ENCODE results near the gene ZNHIT6.

The ZNHIT6 gene

GRCh38 chr1:85605484-85606413 is 102.5 kb downstream of the ZNHIT6 start:
- no peaks in the 10 kb centered on the region for H3K79me1 ChIP-seq (ENCODE audit: low read length)
- no peaks in the 10 kb centered on the region for H3K36me3 ChIP-seq (ENCODE audit: control insufficient read depth, insufficient read depth, low read length)
- no peak overlapping the region for H3K9ac ChIP-seq (ENCODE audit: low read length)
- no peaks in the 10 kb centered on the region for H3K79me2 ChIP-seq (ENCODE audit: control insufficient read depth, insufficient read depth, low read length)
- no peak for DNase-seq
- no peak overlapping the region for H3K27ac ChIP-seq (ENCODE audit: low read depth, low read length)
- no peak overlapping the region for H2AK5ac ChIP-seq (ENCODE audit: low read length)
- no peak overlapping the region for H2BK15ac ChIP-seq (replicated peaks; ENCODE audit: low read depth)
- H4K5ac ChIP-seq (ENCODE audit: low read length): no peak overlapping the region
- H3K18ac ChIP-seq (ENCODE audit: low read length): no peak overlapping the region
- no peak overlapping the region for H3K4ac ChIP-seq (ENCODE audit: low read depth, low read length)
- no peak overlapping the region for H3K4me2 ChIP-seq (ENCODE audit: low read length)
- WGBS (ENCODE audit: extremely low coverage, insufficient coverage, low lambda C conversion rate): no CpG with 5 or more reads among the region's 8 CpGs
- no peaks in the 10 kb centered on the region for H3K27me3 ChIP-seq (ENCODE audit: insufficient read depth, low read length, poor library complexity)
- H3K4me3 ChIP-seq (ENCODE audit: low read length): no peak overlapping the region
- no peak overlapping the region for H2BK120ac ChIP-seq (ENCODE audit: low read depth, low read length)
- H2BK5ac ChIP-seq (ENCODE audit: low read length): no peak overlapping the region
- H3K4me1 ChIP-seq (ENCODE audit: control insufficient read depth, low read depth, low read length): peaks cover 4% of the 10 kb centered on the region
- H4K8ac ChIP-seq (ENCODE audit: low read depth, low read length): no peak overlapping the region
- no peak overlapping the region for H3K56ac ChIP-seq (ENCODE audit: low read length)
- H3K23ac ChIP-seq (ENCODE audit: low read length): no peak overlapping the region

- no peak for DNase-seq
- Histone ChIP-seq H2AK5ac (ENCODE audit: low read length) (no peak overlapping the region), H3K4me2 (ENCODE audit: low read length) (no peak overlapping the region), H3K23ac (ENCODE audit: low read length) (no peak overlapping the region), H3K18ac (ENCODE audit: low read length) (no peak overlapping the region), H3K4ac (ENCODE audit: low read depth, low read length) (no peak overlapping the region), H2BK120ac (ENCODE audit: low read depth, low read length) (no peak overlapping the region), H3K36me3 (ENCODE audit: control insufficient read depth, insufficient read depth, low read length) (no peaks in the 10 kb centered on the region), H3K79me1 (ENCODE audit: low read length) (no peaks in the 10 kb centered on the region), H3K4me3 (ENCODE audit: low read length) (no peak overlapping the region), H3K56ac (ENCODE audit: low read length) (no peak overlapping the region), H3K4me1 (ENCODE audit: control insufficient read depth, low read depth, low read length) (peaks cover 4% of the 10 kb centered on the region), H3K27ac (ENCODE audit: low read depth, low read length) (no peak overlapping the region), H4K8ac (ENCODE audit: low read depth, low read length) (no peak overlapping the region), H2BK5ac (ENCODE audit: low read length) (no peak overlapping the region), H3K27me3 (ENCODE audit: insufficient read depth, low read length, poor library complexity) (no peaks in the 10 kb centered on the region), H2BK15ac (replicated peaks; ENCODE audit: low read depth) (no peak overlapping the region), H4K5ac (ENCODE audit: low read length) (no peak overlapping the region), H3K9ac (ENCODE audit: low read length) (no peak overlapping the region), H3K79me2 (ENCODE audit: control insufficient read depth, insufficient read depth, low read length) (no peaks in the 10 kb centered on the region)
- WGBS (ENCODE audit: extremely low coverage, insufficient coverage, low lambda C conversion rate): no CpG with 5 or more reads among the region's 3 CpGs
These were observed 103.8 kb downstream of the ZNHIT6 start for GRCh38 chr1:85604298-85604997.

- no peak overlapping the region for H3K4me2 ChIP-seq (ENCODE audit: low read length)
- H3K27me3 ChIP-seq (ENCODE audit: insufficient read depth, low read length, poor library complexity): no peaks in the 10 kb centered on the region
- no peak overlapping the region for H3K9ac ChIP-seq (ENCODE audit: low read length)
- no peak overlapping the region for H3K4ac ChIP-seq (ENCODE audit: low read depth, low read length)
- peaks cover 4% of the 10 kb centered on the region for H3K4me1 ChIP-seq (ENCODE audit: control insufficient read depth, low read depth, low read length)
- no peak overlapping the region for H3K56ac ChIP-seq (ENCODE audit: low read length)
- H3K27ac ChIP-seq (ENCODE audit: low read depth, low read length): no peak overlapping the region
- H2AK5ac ChIP-seq (ENCODE audit: low read length): no peak overlapping the region
- H3K4me3 ChIP-seq (ENCODE audit: low read length): no peak overlapping the region
- H3K79me2 ChIP-seq (ENCODE audit: control insufficient read depth, insufficient read depth, low read length): no peaks in the 10 kb centered on the region
- H2BK120ac ChIP-seq (ENCODE audit: low read depth, low read length): no peak overlapping the region
- H4K8ac ChIP-seq (ENCODE audit: low read depth, low read length): no peak overlapping the region
- no CpG with 5 or more reads among the region's 7 CpGs for WGBS (ENCODE audit: extremely low coverage, insufficient coverage, low lambda C conversion rate)
- H2BK5ac ChIP-seq (ENCODE audit: low read length): no peak overlapping the region
- H4K5ac ChIP-seq (ENCODE audit: low read length): no peak overlapping the region
- no peak overlapping the region for H3K18ac ChIP-seq (ENCODE audit: low read length)
- peak; percentile 76 for DNase-seq
- no peaks in the 10 kb centered on the region for H3K79me1 ChIP-seq (ENCODE audit: low read length)
- no peak overlapping the region for H2BK15ac ChIP-seq (replicated peaks; ENCODE audit: low read depth)
- H3K36me3 ChIP-seq (ENCODE audit: control insufficient read depth, insufficient read depth, low read length): no peaks in the 10 kb centered on the region
- no peak overlapping the region for H3K23ac ChIP-seq (ENCODE audit: low read length)
These were observed 105.0 kb downstream of the ZNHIT6 start for GRCh38 chr1:85603086-85603880.

GRCh38 chr1:85602571-85602970 is 105.7 kb downstream of the ZNHIT6 start:
- no peak overlapping the region for H3K56ac ChIP-seq (ENCODE audit: low read length)
- H2BK15ac ChIP-seq (replicated peaks; ENCODE audit: low read depth): no peak overlapping the region
- H3K4ac ChIP-seq (ENCODE audit: low read depth, low read length): no peak overlapping the region
- H3K4me2 ChIP-seq (ENCODE audit: low read length): no peak overlapping the region
- H3K18ac ChIP-seq (ENCODE audit: low read length): no peak overlapping the region
- no peak overlapping the region for H3K23ac ChIP-seq (ENCODE audit: low read length)
- no peaks in the 10 kb centered on the region for H3K27me3 ChIP-seq (ENCODE audit: insufficient read depth, low read length, poor library complexity)
- H3K79me1 ChIP-seq (ENCODE audit: low read length): no peaks in the 10 kb centered on the region
- no peak overlapping the region for H2AK5ac ChIP-seq (ENCODE audit: low read length)
- H3K79me2 ChIP-seq (ENCODE audit: control insufficient read depth, insufficient read depth, low read length): no peaks in the 10 kb centered on the region
- H3K9ac ChIP-seq (ENCODE audit: low read length): no peak overlapping the region
- no CpG with 5 or more reads among the region's 4 CpGs for WGBS (ENCODE audit: extremely low coverage, insufficient coverage, low lambda C conversion rate)
- H4K5ac ChIP-seq (ENCODE audit: low read length): no peak overlapping the region
- H3K4me3 ChIP-seq (ENCODE audit: low read length): no peak overlapping the region
- no peak overlapping the region for H3K27ac ChIP-seq (ENCODE audit: low read depth, low read length)
- peaks cover 4% of the 10 kb centered on the region for H3K4me1 ChIP-seq (ENCODE audit: control insufficient read depth, low read depth, low read length)
- H2BK120ac ChIP-seq (ENCODE audit: low read depth, low read length): no peak overlapping the region
- no peak overlapping the region for H2BK5ac ChIP-seq (ENCODE audit: low read length)
- no peak for DNase-seq
- H3K36me3 ChIP-seq (ENCODE audit: control insufficient read depth, insufficient read depth, low read length): no peaks in the 10 kb centered on the region
- no peak overlapping the region for H4K8ac ChIP-seq (ENCODE audit: low read depth, low read length)

- Histone ChIP-seq H3K4ac (ENCODE audit: low read depth, low read length) (no peak overlapping the region), H4K8ac (ENCODE audit: low read depth, low read length) (no peak overlapping the region), H2BK5ac (ENCODE audit: low read length) (no peak overlapping the region), H3K4me2 (ENCODE audit: low read length) (no peak overlapping the region), H3K18ac (ENCODE audit: low read length) (no peak overlapping the region), H3K4me1 (ENCODE audit: control insufficient read depth, low read depth, low read length) (peaks cover 1% of the 10 kb centered on the region), H3K9ac (ENCODE audit: low read length) (no peak overlapping the region), H2BK15ac (replicated peaks; ENCODE audit: low read depth) (no peak overlapping the region), H3K27me3 (ENCODE audit: insufficient read depth, low read length, poor library complexity) (no peaks in the 10 kb centered on the region), H3K56ac (ENCODE audit: low read length) (no peak overlapping the region), H2AK5ac (ENCODE audit: low read length) (no peak overlapping the region), H3K27ac (ENCODE audit: low read depth, low read length) (no peak overlapping the region), H3K36me3 (ENCODE audit: control insufficient read depth, insufficient read depth, low read length) (no peaks in the 10 kb centered on the region), H4K5ac (ENCODE audit: low read length) (no peak overlapping the region), H3K79me2 (ENCODE audit: control insufficient read depth, insufficient read depth, low read length) (no peaks in the 10 kb centered on the region), H3K79me1 (ENCODE audit: low read length) (no peaks in the 10 kb centered on the region), H3K23ac (ENCODE audit: low read length) (no peak overlapping the region), H2BK120ac (ENCODE audit: low read depth, low read length) (no peak overlapping the region), H3K4me3 (ENCODE audit: low read length) (no peak overlapping the region)
- DNase-seq: no peak
- no CpG with 5 or more reads among the region's 4 CpGs for WGBS (ENCODE audit: extremely low coverage, insufficient coverage, low lambda C conversion rate)
These were observed 106.3 kb downstream of the ZNHIT6 start for GRCh38 chr1:85601901-85602300.

Data from mesendoderm (in vitro differentiated cells).